ENCODE measurements around the gene NEIL1.
"Not testable (repeated sequence)": the region's sequence is repeated elsewhere in the genome, so short reads cannot be mapped to it uniquely, and the experiment has no call there.

The NEIL1 gene

GRCh38 chr15:75333654-75334419 lies 13.0 kb upstream of the NEIL1 start:
- DNase-seq: not testable (repeated sequence)

GRCh38 chr15:75335313-75335704 lies 11.5 kb upstream of the NEIL1 start:
- no peak for DNase-seq

GRCh38 chr15:75335705-75336355 lies 11.0 kb upstream of the NEIL1 start, which contains the start of gene COMMD4:
TSS of gene COMMD4 (plus strand) at chr15:75336063. CDS start at chr15:75336090, 27 bp downstream.
- DNase-seq: peak; percentile 65

GRCh38 chr15:75338661-75339240 lies 8.1 kb upstream of the NEIL1 start:
- DNase-seq: no peak

- no peak for DNase-seq
These were observed 7.2 kb upstream of the NEIL1 start for GRCh38 chr15:75339531-75340240.

- no peak for DNase-seq
These were observed 4.6 kb upstream of the NEIL1 start for GRCh38 chr15:75342221-75342620.

- not testable (repeated sequence) for DNase-seq
These were observed 2.9 kb upstream of the NEIL1 start for GRCh38 chr15:75343953-75344352.

GRCh38 chr15:75347222-75348033 lies 589 bp downstream of the NEIL1 start:
- no peak for DNase-seq

- DNase-seq: no peak
These were observed 1.3 kb downstream of the NEIL1 start for GRCh38 chr15:75348034-75348561.

- DNase-seq: no peak
These were observed 1.9 kb downstream of the NEIL1 start for GRCh38 chr15:75348562-75349350.

- not testable (repeated sequence) for DNase-seq
These were observed 2.5 kb downstream of the NEIL1 start for GRCh38 chr15:75349351-75349669.

- DNase-seq: no peak
These were observed 3.2 kb downstream of the NEIL1 start for GRCh38 chr15:75349851-75350588.

- DNase-seq: no peak
These were observed 3.9 kb downstream of the NEIL1 start for GRCh38 chr15:75350601-75351361.

GRCh38 chr15:75352186-75353080 lies 5.6 kb downstream of the NEIL1 start:
- no peak for DNase-seq

GRCh38 chr15:75353604-75354003 lies 6.8 kb downstream of the NEIL1 start:
- no peak for DNase-seq

GRCh38 chr15:75354454-75354853 lies 7.6 kb downstream of the NEIL1 start:
- DNase-seq: no peak

GRCh38 chr15:75355369-75355768 lies 8.5 kb downstream of the NEIL1 start:
- no peak for DNase-seq

- no peak for DNase-seq
These were observed 9.2 kb downstream of the NEIL1 start for GRCh38 chr15:75356006-75356405.

GRCh38 chr15:75356517-75356916 lies 9.7 kb downstream of the NEIL1 start:
- DNase-seq: no peak

Measured in GOT3 (cell line).